Peyer's patch (tissue), 4 donors: ENCODE data around the gene CAMSAP1.

Experiments
- POLR2A ChIP-seq, 2 donors: fragments of 450-650 bp; IDR thresholded peaks; one replicate each; pipeline ENCODE4 v1.5.1; 2017; ENCODE audit warnings: antibody characterized with exemption in 2 of 2, mild to moderate bottlenecking in 2 of 2, moderate library complexity in 2 of 2
- TF ChIP-seq, protein P1 (sequence below), 6 experiments: fragments of 450-650 bp in 4 of 6; fragments of 200-600 bp in 2 of 6; sonication (generic) in 1 of 6; IDR thresholded peaks; one replicate each; pipeline ENCODE4 v1.5.1; 2017 to 2019; ENCODE audit warnings: antibody characterized with exemption in 6 of 6, mild to moderate bottlenecking in 3 of 6, moderate library complexity in 1 of 6

DNA sequence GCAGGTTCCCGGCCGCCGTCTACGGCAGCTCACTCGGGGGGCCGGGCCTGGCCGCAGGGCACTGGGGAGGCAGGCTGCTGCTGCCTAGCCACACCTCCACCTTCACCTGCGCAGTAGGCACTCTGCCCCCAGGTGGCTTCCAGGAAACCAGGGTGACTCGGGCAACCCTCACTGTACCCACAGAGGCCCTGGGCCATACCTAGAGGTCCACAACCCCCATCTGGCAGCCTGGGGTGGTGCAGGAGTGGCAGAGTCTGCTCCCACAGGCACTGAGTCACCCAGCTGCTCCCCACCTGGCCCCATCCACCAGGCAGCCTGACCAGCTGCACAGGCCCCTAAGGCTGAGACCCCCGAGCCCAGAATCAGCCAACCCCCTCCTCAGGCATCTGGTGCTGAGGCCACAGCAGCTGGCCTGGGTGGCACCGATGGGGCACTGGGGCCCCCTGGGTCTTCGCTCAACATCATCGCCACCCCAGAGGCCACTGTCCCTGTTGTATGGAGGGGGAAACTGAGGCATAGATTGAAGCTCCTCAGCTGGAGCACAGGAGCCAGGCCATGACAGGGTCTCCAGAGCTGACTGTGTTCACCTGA, 135.2 kb downstream of the CAMSAP1 start:
- TF ChIP-seq, protein P1, sequence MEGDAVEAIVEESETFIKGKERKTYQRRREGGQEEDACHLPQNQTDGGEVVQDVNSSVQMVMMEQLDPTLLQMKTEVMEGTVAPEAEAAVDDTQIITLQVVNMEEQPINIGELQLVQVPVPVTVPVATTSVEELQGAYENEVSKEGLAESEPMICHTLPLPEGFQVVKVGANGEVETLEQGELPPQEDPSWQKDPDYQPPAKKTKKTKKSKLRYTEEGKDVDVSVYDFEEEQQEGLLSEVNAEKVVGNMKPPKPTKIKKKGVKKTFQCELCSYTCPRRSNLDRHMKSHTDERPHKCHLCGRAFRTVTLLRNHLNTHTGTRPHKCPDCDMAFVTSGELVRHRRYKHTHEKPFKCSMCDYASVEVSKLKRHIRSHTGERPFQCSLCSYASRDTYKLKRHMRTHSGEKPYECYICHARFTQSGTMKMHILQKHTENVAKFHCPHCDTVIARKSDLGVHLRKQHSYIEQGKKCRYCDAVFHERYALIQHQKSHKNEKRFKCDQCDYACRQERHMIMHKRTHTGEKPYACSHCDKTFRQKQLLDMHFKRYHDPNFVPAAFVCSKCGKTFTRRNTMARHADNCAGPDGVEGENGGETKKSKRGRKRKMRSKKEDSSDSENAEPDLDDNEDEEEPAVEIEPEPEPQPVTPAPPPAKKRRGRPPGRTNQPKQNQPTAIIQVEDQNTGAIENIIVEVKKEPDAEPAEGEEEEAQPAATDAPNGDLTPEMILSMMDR (IDR thresholded peaks at IDR 0.05) = no peak
- no peak for TF ChIP-seq POLR2A (IDR thresholded peaks at IDR 0.05)
